Caco-2 (cell line): ENCODE data around the gene XBP1. TPM values are rescaled to one million over a fixed set of nuclear protein-coding genes. Genes with fewer than 3 reads are reported as not detected.
"Not testable (repeated sequence)": the region's sequence is repeated elsewhere in the genome, so short reads cannot be mapped to it uniquely, and the experiment has no call there.

Experiments
- BruUV-seq: library from RNA; stranded (reverse); fragments of 400-500 nt; replicated peaks from 2 replicates; lab custom pipeline; 2021; lab: Mats Ljungman, UMichigan
- CTCF ChIA-PET: fragments of 300-600 bp; sonication (Branson Sonifier 250); formaldehyde crosslinking; loops from one replicate; lab custom pipeline; 2022; ENCODE audit warnings: antibody characterized with exemption; lab: Charles Lee
- POLR2A ChIA-PET: fragments of 300-600 bp; sonication (Branson Sonifier 250); formaldehyde crosslinking; loops from one replicate; lab custom pipeline; 2022; ENCODE audit warnings: antibody characterized with exemption; lab: Charles Lee
- DNase-seq, 2 experiments: peaks; one replicate each; pipeline versions ENCODE4 v3.0.0 to v3.0.0-alpha.2; 2020 to 2022
- H3K27me3 ChIP-seq: replicated peaks from 2 replicates; pipeline ENCODE4 v1.6.0; 2011; ENCODE audit warnings: low read length; ENCODE audit not compliant: control insufficient read depth, insufficient read depth
- H3K36me3 ChIP-seq: 2 replicates; pipeline ENCODE4 v1.5.1; 2011; ENCODE audit warnings: low read length; ENCODE audit not compliant: control insufficient read depth, insufficient read depth
- H3K4me1 ChIP-seq: fragments of 250-450 bp; sonication (Bioruptor Pico); 2 replicates; pipeline ENCODE4 v1.5.1; 2020; ENCODE audit warnings: mild to moderate bottlenecking
- H3K4me3 ChIP-seq: 2 replicates; pipeline ENCODE4 v1.5.1; 2011; ENCODE audit warnings: low read depth, mild to moderate bottlenecking, control low read depth, low read length
- H3K9me3 ChIP-seq: fragments of 250-450 bp; sonication (Bioruptor Pico); 2 replicates; pipeline ENCODE4 v1.5.1; 2020; ENCODE audit warnings: mild to moderate bottlenecking, moderate library complexity
- H3K27ac Mint-ChIP-seq: one replicate; pipeline ENCODE4 v1.8.0; 2022; ENCODE audit warnings: mixed read lengths; ENCODE audit not compliant: unreplicated experiment
- H3K27me3 Mint-ChIP-seq: one replicate; pipeline ENCODE4 v1.8.0; 2022; ENCODE audit warnings: mixed read lengths; ENCODE audit not compliant: insufficient read depth, unreplicated experiment
- H3K36me3 Mint-ChIP-seq: one replicate; pipeline ENCODE4 v1.8.0; 2022; ENCODE audit warnings: mild to moderate bottlenecking, mixed read lengths; ENCODE audit not compliant: insufficient read depth, unreplicated experiment
- H3K4me1 Mint-ChIP-seq: one replicate; pipeline ENCODE4 v1.8.0; 2022; ENCODE audit warnings: low read depth, mixed read lengths; ENCODE audit not compliant: unreplicated experiment
- H3K4me3 Mint-ChIP-seq: one replicate; pipeline ENCODE4 v1.8.0; 2022; ENCODE audit warnings: mild to moderate bottlenecking, moderate library complexity, mixed read lengths; ENCODE audit not compliant: unreplicated experiment
- H3K9me3 Mint-ChIP-seq: one replicate; pipeline ENCODE4 v1.8.0; 2022; ENCODE audit warnings: mixed read lengths; ENCODE audit not compliant: unreplicated experiment
- intact Hi-C: fragments of 100-400 bp; cut with micrococcal nuclease; formaldehyde crosslinking; loops from one replicate; pipeline ENCODE4 v1.10.0; 2022; ENCODE audit not compliant: unreplicated experiment
- total RNA-seq: library from RNA; stranded (reverse); gene quantifications from 2 replicates; pipeline ENCODE4 v1.2.3, GENCODE V29; 2022
- TF ChIP-seq, protein P1 (sequence below), 2 experiments: fragments of 200-600 bp in 1 of 2; IDR thresholded peaks; 1 replicate in 1 of 2; 2 replicates in 1 of 2; pipeline versions ENCODE4 v1.5.1 to v1.8.0; 2011 to 2022; ENCODE audit warnings: antibody characterized with exemption in 1 of 2, control low read depth in 1 of 2, inconsistent platforms in 1 of 2, low read depth in 1 of 2, low read length in 1 of 2, mild to moderate bottlenecking in 1 of 2, moderate library complexity in 1 of 2; ENCODE audit not compliant: insufficient read depth in 1 of 2, severe bottlenecking in 1 of 2, unreplicated experiment in 1 of 2

XBP1 gene
- total RNA-seq, 1 experiment from 2014 or later = 215 TPM

DNA sequence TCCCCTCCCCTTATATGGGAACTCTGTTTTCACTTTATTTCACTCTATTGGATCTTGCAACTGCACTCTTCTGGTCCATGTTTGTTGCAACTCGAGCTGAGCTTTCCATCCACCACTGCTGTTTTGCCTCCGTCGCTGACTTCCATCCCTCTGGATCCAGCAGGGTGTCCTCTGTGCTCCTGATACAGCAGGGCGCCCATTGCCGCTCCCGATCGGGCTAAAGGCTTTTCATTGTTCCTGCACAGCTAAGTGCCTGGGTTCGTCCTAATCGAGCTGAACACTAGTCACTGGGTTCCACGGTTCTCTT is 39.0 kb downstream of the XBP1 start:
- Histone ChIP-seq H3K4me1 (peaks cover 3% of the 10 kb centered on the region; the same call in 1 of the 2 replicates), H3K4me3 (no peak overlapping the region), H3K27me3 (no peaks in the 10 kb centered on the region), H3K36me3 (no peaks in the 10 kb centered on the region), H3K9me3 (no peaks in the 10 kb centered on the region)
- Mint-ChIP-seq H3K27me3 (no peaks in the 10 kb centered on the region), H3K9me3 (no peaks in the 10 kb centered on the region), H3K36me3 (peaks cover 9% of the 10 kb centered on the region), H3K27ac (no peak overlapping the region), H3K4me1 (peaks cover 7% of the 10 kb centered on the region), H3K4me3 (no peak overlapping the region)
- ChIA-PET CTCF (no interaction called here), POLR2A (no interaction called here)
- DNase-seq = no peak
- TF ChIP-seq, protein P1, sequence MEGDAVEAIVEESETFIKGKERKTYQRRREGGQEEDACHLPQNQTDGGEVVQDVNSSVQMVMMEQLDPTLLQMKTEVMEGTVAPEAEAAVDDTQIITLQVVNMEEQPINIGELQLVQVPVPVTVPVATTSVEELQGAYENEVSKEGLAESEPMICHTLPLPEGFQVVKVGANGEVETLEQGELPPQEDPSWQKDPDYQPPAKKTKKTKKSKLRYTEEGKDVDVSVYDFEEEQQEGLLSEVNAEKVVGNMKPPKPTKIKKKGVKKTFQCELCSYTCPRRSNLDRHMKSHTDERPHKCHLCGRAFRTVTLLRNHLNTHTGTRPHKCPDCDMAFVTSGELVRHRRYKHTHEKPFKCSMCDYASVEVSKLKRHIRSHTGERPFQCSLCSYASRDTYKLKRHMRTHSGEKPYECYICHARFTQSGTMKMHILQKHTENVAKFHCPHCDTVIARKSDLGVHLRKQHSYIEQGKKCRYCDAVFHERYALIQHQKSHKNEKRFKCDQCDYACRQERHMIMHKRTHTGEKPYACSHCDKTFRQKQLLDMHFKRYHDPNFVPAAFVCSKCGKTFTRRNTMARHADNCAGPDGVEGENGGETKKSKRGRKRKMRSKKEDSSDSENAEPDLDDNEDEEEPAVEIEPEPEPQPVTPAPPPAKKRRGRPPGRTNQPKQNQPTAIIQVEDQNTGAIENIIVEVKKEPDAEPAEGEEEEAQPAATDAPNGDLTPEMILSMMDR (IDR thresholded peaks at IDR 0.05; ENCODE audit: insufficient read depth in 1 of 2, low read depth in 1 of 2, low read length in 1 of 2, severe bottlenecking in 1 of 2, unreplicated experiment in 1 of 2) = no peak
- no TSS peak for BruUV-seq
- intact Hi-C loops = no loop called here

DNA sequence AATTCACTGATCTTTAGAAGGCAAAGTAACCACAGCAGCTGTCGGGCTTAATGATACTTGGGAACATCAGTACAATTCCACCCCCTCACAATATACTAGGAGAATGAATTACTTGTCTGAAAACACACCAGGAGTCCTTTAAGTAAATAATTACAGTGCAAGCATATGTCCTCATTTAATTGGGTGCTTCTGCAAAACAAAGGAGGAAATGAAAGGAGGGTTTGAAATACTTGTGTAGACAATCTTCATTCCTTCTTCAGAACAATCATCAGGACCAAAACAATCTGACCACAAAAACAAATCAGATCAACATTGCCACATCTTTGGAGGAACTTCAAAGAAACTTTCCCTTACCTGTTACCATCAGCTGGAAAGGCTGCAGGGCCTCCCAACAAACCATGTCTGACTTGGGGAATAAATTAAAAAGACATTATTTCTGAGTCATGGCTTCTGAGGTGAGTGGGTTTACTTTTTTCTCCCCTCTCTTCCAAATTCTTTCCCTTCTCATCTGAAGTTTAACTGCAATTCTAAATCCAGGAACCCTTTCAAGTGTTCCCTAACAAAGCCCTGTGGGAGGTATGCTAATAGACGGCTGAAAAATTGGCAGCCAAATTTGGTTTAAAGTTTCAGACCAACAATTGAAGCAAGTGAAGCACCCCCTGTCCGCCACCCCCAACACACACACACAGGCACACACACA is 40.4 kb downstream of the XBP1 start:
- TF ChIP-seq, protein P1 (IDR thresholded peaks at IDR 0.05; ENCODE audit: insufficient read depth in 1 of 2, low read depth in 1 of 2, low read length in 1 of 2, severe bottlenecking in 1 of 2, unreplicated experiment in 1 of 2) = no peak

DNA sequence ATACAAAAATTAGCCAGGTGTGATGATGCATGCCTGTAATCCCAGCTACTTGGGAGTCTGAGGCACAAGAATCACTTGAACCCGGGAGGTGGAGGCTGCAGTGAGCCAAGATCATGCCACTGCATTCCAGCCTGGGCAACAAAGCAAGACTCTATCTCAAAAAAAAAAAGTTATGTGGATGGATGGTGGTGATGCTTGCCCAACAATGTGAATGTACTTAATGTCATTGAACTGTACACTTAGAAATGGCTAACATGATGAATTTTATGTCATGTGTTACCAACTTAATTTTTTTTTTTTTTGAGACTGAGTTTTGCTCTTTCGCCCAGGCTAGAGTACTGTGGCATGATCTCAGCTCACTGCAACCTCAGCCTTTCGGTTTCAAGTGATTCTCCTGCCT is 45.9 kb downstream of the XBP1 start:
- DNase-seq, H3K36me3 ChIP-seq, POLR2A ChIA-PET, H3K9me3 Mint-ChIP-seq, CTCF ChIA-PET, H3K4me3 ChIP-seq, H3K4me3 Mint-ChIP-seq, H3K27me3 ChIP-seq, H3K4me1 Mint-ChIP-seq, BruUV-seq, H3K9me3 ChIP-seq, intact Hi-C loops, H3K27me3 Mint-ChIP-seq, H3K4me1 ChIP-seq: not testable (repeated sequence)
- Mint-ChIP-seq H3K36me3 (peaks cover 19% of the 10 kb centered on the region), H3K27ac (peak overlapping the region; percentile 11)

More for the DNA sequence above, 40.4 kb downstream of the XBP1 start:
- Histone ChIP-seq H3K4me3 (no peak overlapping the region), H3K27me3 (no peaks in the 10 kb centered on the region), H3K36me3 (no peaks in the 10 kb centered on the region), H3K4me1 (peaks cover 3% of the 10 kb centered on the region; the same call in 1 of the 2 replicates), H3K9me3 (no peaks in the 10 kb centered on the region; the same call in 1 of the 2 replicates)
- no peak for DNase-seq
- no peaks in the 10 kb centered on the region for H3K27me3 Mint-ChIP-seq
- peaks cover 7% of the 10 kb centered on the region for H3K4me1 Mint-ChIP-seq
- no TSS peak for BruUV-seq
- intact Hi-C loops = no loop called here
- no peak overlapping the region for H3K27ac Mint-ChIP-seq
- no peak overlapping the region for H3K4me3 Mint-ChIP-seq
- CTCF ChIA-PET = no interaction called here
- no peaks in the 10 kb centered on the region for H3K9me3 Mint-ChIP-seq
- H3K36me3 Mint-ChIP-seq = peaks cover 9% of the 10 kb centered on the region
- POLR2A ChIA-PET = interaction anchor here (0.6 kb wide), 2 partner anchors 24 to 78 kb away, joined by 3 read pairs; no protein-coding TSS in a partner anchor
